HG02870 (cell line): ENCODE data around the gene DMXL2.
A peak's percentile ranks its signal among the peaks of the same experiment; 100 is the strongest.
"Not testable (repeated sequence)": the region's sequence is repeated elsewhere in the genome, so short reads cannot be mapped to it uniquely, and the experiment has no call there.

ENCODE experiments used
- ATAC-seq: cut with Tn5 transposase; IDR thresholded peaks from one replicate; pipeline ENCODE4 v1.9.1; 2021; ENCODE audit warnings: mild to moderate bottlenecking, moderate library complexity; ENCODE audit not compliant: unreplicated experiment

The DMXL2 gene

DNA sequence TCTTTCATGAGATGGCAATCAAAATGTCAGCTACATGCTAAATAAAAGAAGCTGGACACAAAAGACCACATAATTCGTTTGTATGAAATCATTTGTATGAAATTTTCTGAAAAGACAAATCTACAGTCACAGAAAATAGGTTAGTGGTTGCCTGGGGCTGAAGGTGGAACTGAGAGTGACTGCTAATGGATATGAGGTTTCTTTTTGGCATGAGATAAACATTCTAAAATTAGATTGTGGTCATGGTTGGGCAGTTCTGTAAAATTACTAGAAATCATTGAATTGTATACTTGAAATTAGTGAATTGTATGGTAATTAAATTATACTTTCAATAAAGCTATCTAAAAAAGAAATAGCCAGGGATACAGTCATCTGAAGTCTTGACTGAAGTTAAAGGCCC, 2.7 kb upstream of the DMXL2 start:
- ATAC-seq, result peak; percentile 27

GRCh38 chr15:51624022-51624421, 1.5 kb upstream of the DMXL2 start:
- no peak for ATAC-seq

DNA sequence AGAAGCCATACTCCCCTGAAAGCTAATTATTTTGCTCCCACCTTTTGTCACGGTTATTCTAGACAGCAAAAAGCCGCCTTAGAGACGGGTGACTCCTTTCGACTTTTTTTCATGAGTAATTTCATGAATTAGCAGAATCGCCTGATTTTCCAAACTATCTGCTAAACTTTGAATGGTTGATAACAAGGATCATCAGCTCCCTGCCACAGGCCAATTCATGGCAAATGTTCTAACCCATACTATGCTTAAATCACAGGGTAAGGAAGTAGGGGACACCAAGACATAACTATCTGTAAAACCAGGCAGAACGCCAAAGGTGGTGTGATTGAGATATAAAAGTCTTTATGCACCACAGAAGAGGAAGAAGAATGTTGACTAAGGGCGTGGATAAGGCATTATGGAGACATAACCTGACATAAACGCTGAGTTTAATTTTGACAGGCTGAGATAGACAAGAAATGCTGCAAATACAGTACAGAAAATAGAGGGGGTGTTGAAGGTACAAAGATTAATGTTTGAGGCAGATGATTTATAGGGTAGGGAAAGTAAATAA, 891 bp upstream of the DMXL2 start:
- no peak for ATAC-seq

GRCh38 chr15:51621936-51622603, 501 bp downstream of the DMXL2 start:
- ATAC-seq, result peak; percentile 40

DNA sequence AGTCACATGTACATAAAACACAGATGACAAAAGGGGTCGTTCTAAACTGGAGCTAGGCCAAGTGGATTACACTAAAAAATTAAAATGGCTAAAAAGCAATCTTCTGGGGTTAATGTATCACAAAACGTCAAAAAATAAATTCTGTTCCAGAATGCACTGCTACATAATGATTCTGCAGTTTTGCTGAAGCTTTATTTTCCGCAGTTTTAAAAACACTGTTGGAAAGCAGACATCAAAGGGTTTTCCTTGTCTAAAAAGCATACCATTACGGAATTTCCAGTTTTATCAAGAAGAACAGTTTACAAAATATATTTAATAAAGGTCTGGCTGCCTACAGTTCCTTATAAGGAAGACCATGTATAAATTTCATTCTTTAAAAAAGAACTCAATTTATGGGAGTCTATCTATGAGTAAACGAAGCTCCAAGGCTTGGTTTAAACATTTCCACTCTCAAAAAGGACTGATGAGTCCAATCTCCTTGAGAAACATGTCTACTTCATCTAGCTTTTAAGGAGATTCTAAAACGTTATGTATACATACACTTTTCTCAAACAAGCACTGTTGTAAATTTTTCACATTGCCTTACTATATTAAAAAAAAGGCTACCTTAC, 1.3 kb downstream of the DMXL2 start:
- ATAC-seq, result no peak

GRCh38 chr15:51620641-51621040, 1.9 kb downstream of the DMXL2 start:
- ATAC-seq, result no peak

DNA sequence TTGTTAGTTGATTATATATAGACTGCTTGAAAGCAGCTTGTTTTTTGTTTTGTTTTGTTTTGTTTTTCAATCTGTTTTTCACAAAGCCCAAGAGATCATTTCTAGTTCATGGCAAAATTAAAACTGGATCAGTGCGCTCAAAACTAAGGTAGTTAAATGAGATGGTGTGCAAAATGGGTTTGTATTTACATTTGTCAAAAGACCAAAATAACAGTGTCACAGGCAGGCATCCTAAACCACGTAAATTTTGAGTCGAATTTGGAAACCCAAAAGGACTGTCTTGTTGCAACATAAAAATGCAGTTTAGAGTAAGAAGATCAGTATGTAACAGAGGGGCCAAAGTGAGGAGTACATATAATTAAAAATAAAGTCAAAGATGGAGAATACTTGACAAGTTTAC, 2.4 kb downstream of the DMXL2 start:
- ATAC-seq, result no peak

DNA sequence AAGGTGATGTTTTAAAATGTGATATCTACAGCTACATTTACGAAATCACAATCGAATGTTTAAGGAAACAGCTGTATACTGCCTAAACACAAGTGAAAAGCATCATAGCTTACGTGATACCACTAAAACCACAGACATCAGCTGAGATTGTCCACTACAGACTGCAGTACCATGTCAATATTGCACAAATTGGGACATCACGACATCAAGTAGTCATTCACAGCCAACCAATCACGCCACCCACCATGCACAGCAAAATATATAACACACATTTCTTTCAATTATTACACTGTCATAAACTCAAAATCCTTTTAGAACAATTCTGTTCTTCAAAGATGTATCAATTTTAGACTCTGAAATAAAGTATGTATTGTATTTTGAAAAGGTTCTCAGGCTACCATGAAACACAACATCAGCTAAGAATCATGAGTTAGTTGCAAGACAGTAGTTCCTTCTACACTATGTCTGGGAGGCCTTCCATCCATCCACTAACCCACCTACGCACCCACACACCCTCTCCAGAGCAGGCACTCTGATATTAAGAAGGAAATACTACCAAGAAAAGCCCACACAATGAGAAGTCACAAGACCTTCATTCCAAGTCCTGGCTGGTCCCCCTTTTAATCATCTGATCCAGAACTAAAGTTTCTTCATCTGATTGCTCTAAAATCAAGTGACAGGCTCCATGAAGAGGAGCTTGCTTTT, 3.1 kb downstream of the DMXL2 start:
- no peak for ATAC-seq

DNA sequence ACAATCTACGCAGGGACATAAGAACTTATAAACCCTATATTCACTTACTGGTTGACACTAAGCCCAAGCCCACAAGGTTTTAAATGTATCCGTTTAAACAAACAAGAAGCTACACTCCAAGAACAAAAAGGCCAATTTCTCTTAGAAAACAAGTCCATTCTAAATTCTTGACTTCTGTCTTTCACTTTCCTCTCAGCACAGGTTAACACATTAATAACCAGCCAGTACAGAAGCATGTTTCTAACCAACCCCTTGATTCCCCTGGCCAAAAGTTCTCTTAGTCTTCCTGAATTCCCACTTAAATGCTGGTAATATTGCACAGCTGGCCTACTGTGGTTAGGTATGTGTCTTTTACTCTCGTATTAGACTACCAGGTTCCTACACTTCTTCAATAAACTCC, 4.7 kb downstream of the DMXL2 start:
- ATAC-seq, result no peak

DNA sequence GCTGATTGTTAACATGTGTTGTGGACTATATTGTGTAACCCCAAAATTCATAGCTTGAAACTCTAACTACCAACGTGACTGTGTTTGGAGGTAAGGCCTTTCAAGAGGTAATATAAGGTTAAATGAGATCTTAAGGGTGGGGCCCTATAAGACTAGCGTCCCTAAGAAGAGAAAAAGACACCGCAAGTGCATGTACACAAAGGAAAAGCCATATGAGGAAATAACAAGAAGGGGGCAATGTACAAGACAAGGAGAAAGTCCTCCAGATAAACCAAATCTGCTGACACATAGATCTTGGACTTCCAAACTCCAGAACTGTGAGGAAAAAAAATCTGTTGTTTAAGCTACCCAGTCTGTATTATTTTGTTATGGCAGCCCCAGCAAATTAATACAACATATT, 8.6 kb downstream of the DMXL2 start:
- no peak for ATAC-seq

DNA sequence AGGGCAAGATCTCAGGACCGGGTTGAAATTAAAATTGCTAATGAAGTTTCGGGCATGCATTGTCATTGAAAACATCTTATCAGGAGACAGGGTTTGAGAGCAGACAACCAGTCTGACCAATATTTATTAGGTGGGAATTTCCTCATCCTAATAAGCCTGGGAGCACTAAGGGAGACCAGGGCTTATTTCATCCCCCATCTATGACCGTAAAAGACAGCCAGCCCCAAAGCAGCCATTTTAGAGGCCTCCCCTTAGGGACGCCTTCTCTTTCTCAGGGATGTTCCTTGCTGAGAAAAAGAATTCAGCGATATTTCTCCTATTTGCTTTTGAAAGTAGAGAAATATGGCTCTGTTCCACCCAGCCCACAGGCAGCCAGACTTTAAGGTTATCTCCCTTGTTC, 9.9 kb downstream of the DMXL2 start:
- ATAC-seq, result not testable (repeated sequence)

- ATAC-seq, result not testable (repeated sequence)
These were observed 19.1 kb downstream of the DMXL2 start for GRCh38 chr15:51603462-51603948.

- ATAC-seq, result no peak
These were observed 19.6 kb downstream of the DMXL2 start for GRCh38 chr15:51603002-51603401.

GRCh38 chr15:51602484-51602883, 20.1 kb downstream of the DMXL2 start:
- ATAC-seq, result no peak

DNA sequence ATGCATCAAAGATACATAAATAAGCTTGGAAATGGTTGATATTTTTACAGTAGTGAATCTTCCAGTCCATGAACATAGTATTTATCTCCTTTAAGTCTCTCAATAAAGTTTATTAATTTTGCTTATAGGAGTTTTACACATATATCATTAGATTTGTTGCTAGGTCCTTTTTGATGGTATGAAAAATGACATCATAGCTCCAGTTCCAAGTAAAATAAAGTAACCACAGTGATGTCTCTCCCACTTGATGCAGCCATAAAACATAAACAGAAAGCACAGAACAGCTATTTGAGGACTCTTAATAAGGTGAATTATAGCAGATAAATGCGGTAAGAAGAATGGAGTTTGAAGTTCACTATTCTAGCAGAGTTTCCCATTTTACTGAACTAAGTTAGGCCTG, 20.8 kb downstream of the DMXL2 start:
- no peak for ATAC-seq

DNA sequence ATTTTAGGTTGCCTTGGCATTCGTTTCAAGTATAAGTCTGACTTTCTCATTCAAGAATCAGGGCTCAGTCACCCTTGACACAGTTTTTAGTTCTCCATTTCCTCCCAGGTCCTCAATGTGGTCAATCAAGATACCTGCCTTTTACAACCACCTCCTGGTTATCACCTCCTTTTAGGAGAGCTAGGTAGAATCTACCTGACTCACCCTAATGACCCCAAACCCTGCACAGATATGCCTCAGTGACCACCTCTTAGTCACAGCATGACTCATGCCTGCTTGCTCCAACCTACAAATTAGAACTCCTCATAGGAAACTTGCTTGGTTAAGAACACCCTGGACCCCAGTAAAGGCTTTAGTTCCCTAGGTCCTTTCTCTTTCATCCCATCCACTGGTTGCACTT, 22.5 kb downstream of the DMXL2 start:
- no peak for ATAC-seq

GRCh38 chr15:51589881-51590568, 32.5 kb downstream of the DMXL2 start:
- ATAC-seq, result peak; percentile 57

- ATAC-seq, result no peak
These were observed 33.6 kb downstream of the DMXL2 start for GRCh38 chr15:51588966-51589365.

- ATAC-seq, result no peak
These were observed 36.6 kb downstream of the DMXL2 start for GRCh38 chr15:51585986-51586385.

GRCh38 chr15:51580982-51581381, 41.6 kb downstream of the DMXL2 start:
- no peak for ATAC-seq

- no peak for ATAC-seq
These were observed 42.2 kb downstream of the DMXL2 start for GRCh38 chr15:51580385-51580784.
